SU-DHL-6 (cell line): ENCODE results near the gene MAP4.

Experiments
- EZH2phosphoT487 ChIP-seq: fragments of 200-600 bp; sonication (generic), shearing (Covaris generic); conservative IDR thresholded peaks from 2 replicates; pipeline ENCODE4 v1.6.1; 2018; ENCODE audit warnings: mild to moderate bottlenecking, antibody characterized with exemption, low read length, moderate library complexity, mixed read lengths
- TF ChIP-seq, protein P1 (sequence below): fragments of 200-600 bp; sonication (generic); IDR thresholded peaks from one replicate; pipeline ENCODE4 v1.5.1; 2017; ENCODE audit warnings: antibody characterized with exemption, mild to moderate bottlenecking, low read length, moderate library complexity; ENCODE audit not compliant: insufficient read depth, poor library complexity, severe bottlenecking

DNA sequence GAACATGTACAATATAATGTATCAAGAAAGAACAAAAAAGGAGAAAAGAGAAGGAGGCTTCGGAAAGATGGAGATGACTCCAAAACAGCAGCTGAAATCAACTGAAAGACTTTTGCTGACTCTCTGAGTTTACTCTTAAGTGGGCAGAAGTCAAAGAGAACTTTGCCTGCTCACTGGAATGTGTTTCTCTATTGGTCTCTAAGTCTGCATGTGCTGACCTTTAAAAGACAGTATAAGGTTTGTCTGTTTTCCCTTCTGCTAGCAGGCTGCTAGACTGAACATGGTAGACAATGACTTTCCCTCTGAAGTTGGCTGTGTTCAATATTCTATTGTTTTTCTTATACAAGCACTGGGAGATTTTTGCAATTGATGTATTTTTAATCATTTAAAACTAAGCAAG, 7.2 kb upstream of the MAP4 start:
- TF ChIP-seq, protein P1, sequence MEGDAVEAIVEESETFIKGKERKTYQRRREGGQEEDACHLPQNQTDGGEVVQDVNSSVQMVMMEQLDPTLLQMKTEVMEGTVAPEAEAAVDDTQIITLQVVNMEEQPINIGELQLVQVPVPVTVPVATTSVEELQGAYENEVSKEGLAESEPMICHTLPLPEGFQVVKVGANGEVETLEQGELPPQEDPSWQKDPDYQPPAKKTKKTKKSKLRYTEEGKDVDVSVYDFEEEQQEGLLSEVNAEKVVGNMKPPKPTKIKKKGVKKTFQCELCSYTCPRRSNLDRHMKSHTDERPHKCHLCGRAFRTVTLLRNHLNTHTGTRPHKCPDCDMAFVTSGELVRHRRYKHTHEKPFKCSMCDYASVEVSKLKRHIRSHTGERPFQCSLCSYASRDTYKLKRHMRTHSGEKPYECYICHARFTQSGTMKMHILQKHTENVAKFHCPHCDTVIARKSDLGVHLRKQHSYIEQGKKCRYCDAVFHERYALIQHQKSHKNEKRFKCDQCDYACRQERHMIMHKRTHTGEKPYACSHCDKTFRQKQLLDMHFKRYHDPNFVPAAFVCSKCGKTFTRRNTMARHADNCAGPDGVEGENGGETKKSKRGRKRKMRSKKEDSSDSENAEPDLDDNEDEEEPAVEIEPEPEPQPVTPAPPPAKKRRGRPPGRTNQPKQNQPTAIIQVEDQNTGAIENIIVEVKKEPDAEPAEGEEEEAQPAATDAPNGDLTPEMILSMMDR = no peak
- TF ChIP-seq EZH2phosphoT487 = no peak
